K562 treated with DMSO at 1 percent for 4 hours (cell line): ENCODE data around the gene USP4. TPM values are rescaled to one million over a fixed set of nuclear protein-coding genes. Genes with fewer than 3 reads are reported as not detected.

ENCODE experiments used
- total RNA-seq: library from RNA; unstranded; fragments of 300-600 nt; gene quantifications from 2 replicates; pipeline ENCODE4 v1.2.3, GENCODE V29; 2022; ENCODE audit not compliant: insufficient read depth

The USP4 gene
- total RNA-seq, result 8.1 and 8.4 TPM in 2 replicates

DNA sequence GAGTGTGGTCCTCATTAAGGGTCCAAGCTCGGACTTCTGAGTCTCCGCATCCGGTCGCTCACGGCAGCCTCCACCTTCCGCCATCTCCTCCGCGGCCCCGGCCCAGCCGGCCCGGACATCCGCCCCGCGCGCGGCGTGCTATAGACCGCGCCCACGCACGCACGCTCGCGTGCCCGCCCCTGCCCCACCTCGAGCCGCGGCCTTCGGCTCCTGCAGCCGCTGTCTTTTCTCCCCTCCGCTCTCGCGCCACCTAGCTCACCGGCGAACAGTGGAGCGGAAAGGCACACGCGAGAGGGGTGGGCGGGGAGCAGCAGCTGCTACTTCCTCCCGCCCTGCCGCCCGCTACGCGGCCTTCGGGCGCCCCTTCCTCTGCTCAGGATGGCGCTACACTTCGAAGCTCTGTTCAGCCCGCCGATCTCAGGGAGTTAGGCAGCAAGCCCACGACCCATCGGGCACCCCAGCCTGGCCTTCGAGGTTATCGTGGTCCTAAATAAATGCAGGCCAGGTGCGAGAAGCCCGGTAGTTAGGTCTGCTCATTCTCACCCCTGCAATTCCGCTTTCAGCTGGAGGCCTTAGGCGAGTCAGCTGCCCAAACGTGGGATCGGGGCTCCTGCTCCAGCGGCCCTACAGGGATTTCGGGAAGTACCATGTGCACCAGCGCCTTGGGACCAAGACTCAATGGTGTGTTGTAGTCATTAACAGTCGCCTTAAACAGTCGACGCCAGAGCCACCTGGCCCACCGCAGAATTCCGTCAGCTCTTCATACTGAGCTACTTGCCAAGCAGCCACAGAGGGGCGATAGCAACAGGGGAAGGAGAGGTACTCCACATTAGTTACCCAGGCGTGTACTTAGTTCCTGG, at the start of gene USP4:
USP4 (minus strand) TSS at position 113 of the 860 bp plus-strand sequence; CDS start at position 84, 29 bp downstream.

GRCh38 chr3:49358217-49358883, 18.5 kb upstream of the USP4 start, which contains the start of gene GPX1:
Gene GPX1 (minus strand): TSS chr3:49358353. CDS start chr3:49358278, 75 bp downstream.

GRCh38 chr3:49276475-49277382, 63.1 kb downstream of the USP4 start, which contains the start of gene C3orf62:
Gene C3orf62 (minus strand): TSS chr3:49277232. CDS start chr3:49276872, 360 bp downstream.

Other genes starting within 250 kb of the USP4 start
- gene QRICH1, start 246.0 kb downstream of the USP4 start, total RNA-seq, result 29.8 and 45.8 TPM in 2 replicates
- 479 and 501 TPM in 2 replicates for gene QARS1, start 235.3 kb downstream of the USP4 start, total RNA-seq
- 36.5 and 46.3 TPM in 2 replicates for gene USP19, start 219.2 kb downstream of the USP4 start, total RNA-seq
- 29.5 and 47.0 TPM in 2 replicates for gene LAMB2, start 207.0 kb downstream of the USP4 start, total RNA-seq
- gene CCDC71, start 173.7 kb downstream of the USP4 start, total RNA-seq, result 3.4 and 3.5 TPM in 2 replicates
- gene KLHDC8B, start 168.5 kb downstream of the USP4 start, total RNA-seq, result 33.6 and 44.1 TPM in 2 replicates
- 4.1 and 7.5 TPM in 2 replicates for gene C3orf62, start 62.8 kb downstream of the USP4 start, total RNA-seq
- not detected in 2 replicates for gene GPX1, start 18.3 kb upstream of the USP4 start, total RNA-seq
- gene RHOA, start 71.9 kb upstream of the USP4 start, total RNA-seq, result 233 and 256 TPM in 2 replicates
- 9.9 and 11.6 TPM in 2 replicates for gene TCTA, start 72.4 kb upstream of the USP4 start, total RNA-seq
- 1.8 and 3.3 TPM in 2 replicates for gene AMT, start 82.4 kb upstream of the USP4 start, total RNA-seq
- gene NICN1, start 89.3 kb upstream of the USP4 start, total RNA-seq, result 5.3 and 9.7 TPM in 2 replicates
- gene DAG1, start 130.2 kb upstream of the USP4 start, total RNA-seq, result 10.8 and 14.5 TPM in 2 replicates
- gene BSN, start 214.4 kb upstream of the USP4 start, total RNA-seq, result 0.07 and 0.21 TPM in 2 replicates